DOHH2 (cell line): ENCODE measurements around the gene MAN2C1.

Experiments used
- CTCF ChIP-seq: fragments of 200-600 bp; sonication (generic); IDR thresholded peaks from one replicate; pipeline ENCODE4 v1.5.1; 2014; ENCODE audit warnings: antibody characterized with exemption, mild to moderate bottlenecking, low read depth, low read length; ENCODE audit not compliant: poor library complexity, severe bottlenecking
- EZH2phosphoT487 ChIP-seq: fragments of 200-600 bp; sonication (generic); IDR thresholded peaks from 2 replicates; pipeline ENCODE4 v1.6.1; 2017; ENCODE audit warnings: borderline replicate concordance, mild to moderate bottlenecking, antibody characterized with exemption, low read length, moderate library complexity, mixed read lengths

DNA sequence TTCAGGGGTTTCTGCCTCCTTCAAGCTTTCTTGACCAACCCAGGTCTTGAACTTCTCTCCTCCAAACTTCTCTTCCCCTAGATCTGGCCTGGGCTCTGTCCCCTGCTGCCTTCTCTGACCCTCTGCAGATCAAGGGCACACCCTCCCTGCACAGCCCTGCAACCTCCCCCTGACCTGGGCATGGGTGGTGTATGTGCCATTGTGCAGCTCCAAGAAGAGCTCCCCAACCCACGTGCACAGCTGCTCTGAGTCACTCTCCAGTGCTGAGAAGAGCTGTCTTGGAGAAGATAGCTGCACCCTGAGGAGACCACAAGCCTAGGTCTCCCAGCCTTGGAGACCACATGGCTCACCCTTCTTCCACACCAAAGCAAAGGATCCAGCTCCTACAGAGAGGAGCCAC lies 8.0 kb downstream of the MAN2C1 start:
- TF ChIP-seq CTCF = no peak
- TF ChIP-seq EZH2phosphoT487 = no peak
